Gastrocnemius medialis (tissue), 4 donors: Measurements from ENCODE around the gene NPR2.

Source experiments
- CTCF ChIP-seq, 5 experiments: fragments of 450-650 bp in 3 of 5; fragments of 200-600 bp in 2 of 5; sonication (generic) in 2 of 5; IDR thresholded peaks in 4 of 5; conservative IDR thresholded peaks in 1 of 5; 1 replicate in 4 of 5; 2 replicates in 1 of 5; pipeline ENCODE4 v1.5.1; 2016 to 2019; ENCODE audit warnings: antibody characterized with exemption in 5 of 5, mild to moderate bottlenecking in 3 of 5, moderate library complexity in 3 of 5
- POLR2A ChIP-seq, 2 donors: fragments of 450-650 bp; IDR thresholded peaks; one replicate each; pipeline ENCODE4 v1.6.1; 2017; ENCODE audit warnings: antibody characterized with exemption in 2 of 2, mild to moderate bottlenecking in 2 of 2, moderate library complexity in 2 of 2

GRCh38 chr9:35763181-35763580 lies 28.2 kb upstream of the NPR2 start:
- no peak for TF ChIP-seq POLR2A (IDR thresholded peaks at IDR 0.05)
- no peak for TF ChIP-seq CTCF (IDR thresholded peaks at IDR 0.05 in 4 of 5, conservative IDR thresholded peaks at IDR 0.05 in 1 of 5)
